Upper lobe of left lung (tissue), 6 donors: Measurements from ENCODE around the gene ADGRG3. TPM values are rescaled to one million over a fixed set of nuclear protein-coding genes. Genes with fewer than 3 reads are reported as not detected.
"Not testable (repeated sequence)": the region's sequence is repeated elsewhere in the genome, so short reads cannot be mapped to it uniquely, and the experiment has no call there.

Source experiments
- ATAC-seq, 2 donors: fragments of 200-7000 bp; cut with Tn5 transposase; one replicate each; pipeline ENCODE4 v1.9.1; 2022; ENCODE audit warnings: mild to moderate bottlenecking in 2 of 2, moderate library complexity in 2 of 2; ENCODE audit not compliant: low FRiP score in 2 of 2
- DNase-seq, 2 donors: peaks; one replicate each; pipeline ENCODE4 v3.0.0-alpha.2; 2019 to 2020
- H3K27ac ChIP-seq, 4 donors: fragments of 200-600 bp; sonication (generic); one replicate each; pipeline ENCODE4 v1.5.1; 2016 to 2019
- H3K27me3 ChIP-seq, 4 donors: fragments of 200-600 bp; sonication (generic); one replicate each; pipeline ENCODE4 v1.5.1; 2017 to 2019
- H3K36me3 ChIP-seq, 4 donors: fragments of 200-600 bp; sonication (generic); one replicate each; pipeline ENCODE4 v1.5.1; 2016 to 2019
- H3K4me1 ChIP-seq, 4 donors: fragments of 200-600 bp; sonication (generic); one replicate each; pipeline ENCODE4 v1.5.1; 2018 to 2019
- H3K4me3 ChIP-seq, 4 donors: fragments of 200-600 bp; sonication (generic); one replicate each; pipeline ENCODE4 v1.5.1; 2017 to 2019; ENCODE audit warnings: mild to moderate bottlenecking in 2 of 4, moderate library complexity in 1 of 4
- H3K9me3 ChIP-seq, 4 donors: fragments of 200-600 bp; sonication (generic); one replicate each; pipeline ENCODE4 v1.5.1; 2018 to 2019
- EP300 ChIP-seq, 4 donors: sonication (generic); formaldehyde crosslinking; IDR thresholded peaks; one replicate each; pipeline ENCODE4 v1.5.1; 2017; ENCODE audit warnings: antibody characterized with exemption in 4 of 4, control low read depth in 2 of 4
- POLR2A ChIP-seq, 4 donors: fragments of 450-650 bp; IDR thresholded peaks; one replicate each; pipeline ENCODE4 v1.5.1; 2016 to 2017; ENCODE audit warnings: antibody characterized with exemption in 4 of 4, mild to moderate bottlenecking in 2 of 4
- POLR2AphosphoS5 ChIP-seq, 2 donors: sonication (generic); formaldehyde crosslinking; IDR thresholded peaks; one replicate each; pipeline ENCODE4 v1.5.1; 2017; ENCODE audit warnings: antibody characterized with exemption in 2 of 2
- WGBS, 2 donors: methylation state at CpG; one replicate each; pipeline ENCODE4 v1.1.5; 2017 to 2018; 5-methylcytosine and 5-hydroxymethylcytosine counted together
- total RNA-seq, 6 donors: library from RNA; depleted of rRNA in 4 of 6; stranded (reverse); fragments of >200 nt in 4 of 6; gene quantifications; one replicate each; pipeline versions ENCODE4 v1.1.0 to v1.2.1, GENCODE V29; 2016 to 2021
- TF ChIP-seq, protein P1 (sequence below), 6 experiments: fragments of 450-650 bp in 4 of 6; fragments of 200-600 bp in 2 of 6; sonication (generic) in 2 of 6; IDR thresholded peaks; one replicate each; pipeline ENCODE4 v1.5.1; 2016 to 2019; ENCODE audit warnings: antibody characterized with exemption in 6 of 6
- donor health status: DM: no; HTN: no; CAD: no; lungs with moderate emphysema.
- donor health status: DM: no; HTN: yes; CAD: no; lungs with severe emphysema.

The ADGRG3 gene
- total RNA-seq, 6 donors from 2014 or later: 3.1 to 17.2 (median 8.4) TPM

DNA sequence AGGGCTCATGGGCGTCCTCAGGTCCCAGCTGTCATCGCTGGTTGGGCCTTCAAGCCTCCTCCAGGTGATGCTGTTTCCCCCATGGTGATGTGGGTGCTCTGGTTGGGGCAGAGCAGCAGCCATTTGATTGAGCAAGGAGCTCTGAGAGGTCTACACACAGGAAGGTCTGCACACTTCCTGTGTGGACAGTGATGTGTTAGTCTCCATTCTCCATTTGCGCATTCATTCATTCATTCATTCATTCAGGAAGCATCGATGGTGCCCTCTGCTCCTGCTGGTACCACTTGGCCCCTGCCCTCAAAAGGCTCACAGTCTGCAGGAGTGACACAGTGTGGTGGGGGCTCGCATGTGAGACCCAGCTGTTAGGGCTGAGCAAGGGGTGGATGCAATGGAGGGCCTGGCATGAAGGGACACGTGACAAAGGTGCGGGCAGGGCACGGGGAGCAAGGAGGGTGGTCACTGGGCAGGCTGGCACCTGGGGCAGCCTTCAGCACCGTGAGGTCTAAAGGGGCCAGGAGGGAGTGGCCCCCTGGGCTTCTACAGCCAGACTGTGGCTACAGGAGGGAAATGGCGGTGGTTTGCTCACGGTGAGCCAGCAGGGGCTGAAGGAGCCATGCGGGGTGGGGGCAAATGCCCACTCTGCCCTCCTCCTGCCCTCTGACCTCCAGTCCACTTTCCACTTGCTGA, 1.5 kb downstream of the ADGRG3 start:
- Histone ChIP-seq H3K27ac (peak overlapping the region in 3 of 4 donors; percentile 54 to 88 (median 86)), H3K36me3 (peaks cover 0 to 5% (median 0%) of the 10 kb centered on the region in 4 donors), H3K27me3 (no peaks in the 10 kb centered on the region), H3K9me3 (no peaks in the 10 kb centered on the region), H3K4me3 (peak overlapping the region in 2 of 4 donors; percentile 4 to 27), H3K4me1 (peaks cover 0 to 9% (median 3%) of the 10 kb centered on the region in 4 donors)
- no peak for TF ChIP-seq POLR2A (IDR thresholded peaks at IDR 0.05)
- no peak for TF ChIP-seq POLR2AphosphoS5 (IDR thresholded peaks at IDR 0.05)
- TF ChIP-seq EP300 (IDR thresholded peaks at IDR 0.05): no peak
- TF ChIP-seq, protein P1, sequence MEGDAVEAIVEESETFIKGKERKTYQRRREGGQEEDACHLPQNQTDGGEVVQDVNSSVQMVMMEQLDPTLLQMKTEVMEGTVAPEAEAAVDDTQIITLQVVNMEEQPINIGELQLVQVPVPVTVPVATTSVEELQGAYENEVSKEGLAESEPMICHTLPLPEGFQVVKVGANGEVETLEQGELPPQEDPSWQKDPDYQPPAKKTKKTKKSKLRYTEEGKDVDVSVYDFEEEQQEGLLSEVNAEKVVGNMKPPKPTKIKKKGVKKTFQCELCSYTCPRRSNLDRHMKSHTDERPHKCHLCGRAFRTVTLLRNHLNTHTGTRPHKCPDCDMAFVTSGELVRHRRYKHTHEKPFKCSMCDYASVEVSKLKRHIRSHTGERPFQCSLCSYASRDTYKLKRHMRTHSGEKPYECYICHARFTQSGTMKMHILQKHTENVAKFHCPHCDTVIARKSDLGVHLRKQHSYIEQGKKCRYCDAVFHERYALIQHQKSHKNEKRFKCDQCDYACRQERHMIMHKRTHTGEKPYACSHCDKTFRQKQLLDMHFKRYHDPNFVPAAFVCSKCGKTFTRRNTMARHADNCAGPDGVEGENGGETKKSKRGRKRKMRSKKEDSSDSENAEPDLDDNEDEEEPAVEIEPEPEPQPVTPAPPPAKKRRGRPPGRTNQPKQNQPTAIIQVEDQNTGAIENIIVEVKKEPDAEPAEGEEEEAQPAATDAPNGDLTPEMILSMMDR (IDR thresholded peaks at IDR 0.05): no peak
- ATAC-seq: no peak
- DNase-seq: no peak
- WGBS, 2 donors: 85 to 88% methylated on average over 9 to 12 of the region's 12 CpGs

DNA sequence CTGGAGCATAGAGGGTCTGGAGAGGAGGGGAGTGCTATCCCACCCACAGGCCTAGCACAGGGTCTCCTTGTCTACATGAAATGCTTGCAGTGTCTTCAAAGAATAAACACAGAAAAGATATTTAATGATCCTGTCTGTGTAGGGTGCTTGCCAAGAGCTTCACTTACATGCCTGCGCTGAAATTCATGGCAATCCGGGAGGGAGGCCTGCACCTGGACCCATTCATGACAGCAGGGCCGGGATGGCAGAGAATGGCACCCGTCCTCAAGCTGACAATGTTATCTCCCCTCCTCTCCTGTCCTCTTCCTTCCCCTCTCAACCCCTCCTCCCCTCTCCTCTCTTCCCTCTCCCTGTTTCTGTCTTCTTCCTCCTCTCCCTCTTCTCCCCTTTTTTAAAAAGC, 2.1 kb downstream of the ADGRG3 start:
- peaks cover 0 to 9% (median 3%) of the 10 kb centered on the region in 4 donors for H3K4me1 ChIP-seq
- H3K9me3 ChIP-seq: no peaks in the 10 kb centered on the region
- no peaks in the 10 kb centered on the region for H3K27me3 ChIP-seq
- ATAC-seq (no peak), DNase-seq (no peak)
- WGBS, 2 donors: 39 to 49% methylated on average over 4 of the region's 4 CpGs
- H3K36me3 ChIP-seq: no peaks in the 10 kb centered on the region
- H3K27ac ChIP-seq: peak overlapping the region in 1 of 4 donors; percentile 86
- TF ChIP-seq POLR2AphosphoS5 (IDR thresholded peaks at IDR 0.05) (no peak), POLR2A (IDR thresholded peaks at IDR 0.05) (no peak), EP300 (IDR thresholded peaks at IDR 0.05) (no peak)
- TF ChIP-seq, protein P1 (IDR thresholded peaks at IDR 0.05): no peak
- peak overlapping the region in 2 of 4 donors; percentile 4 to 27 for H3K4me3 ChIP-seq

DNA sequence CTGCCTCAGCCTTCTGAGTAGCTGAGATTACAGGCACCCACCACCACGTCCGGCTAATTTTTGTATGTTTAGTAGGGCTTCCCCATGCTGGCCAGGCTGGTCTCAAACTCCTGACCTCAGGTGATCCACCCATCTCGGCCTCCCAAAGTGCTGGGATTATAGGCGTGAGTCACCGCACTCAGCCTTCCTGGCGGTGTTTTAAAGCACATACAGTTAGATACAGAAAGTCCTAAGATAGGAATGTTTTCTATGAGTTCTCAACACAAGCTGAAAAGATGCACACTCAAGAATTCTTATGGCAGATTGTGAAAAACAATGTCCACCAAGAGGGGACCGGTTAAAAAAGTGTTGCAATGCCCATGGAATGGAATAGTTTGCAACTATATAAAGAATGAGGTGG, 3.3 kb downstream of the ADGRG3 start:
- not testable (repeated sequence) for H3K27ac ChIP-seq, H3K4me1 ChIP-seq, H3K27me3 ChIP-seq, H3K36me3 ChIP-seq, DNase-seq, ATAC-seq, H3K4me3 ChIP-seq, H3K9me3 ChIP-seq
- 76 to 93% methylated on average over 7 of the region's 7 CpGs for WGBS, 2 donors

DNA sequence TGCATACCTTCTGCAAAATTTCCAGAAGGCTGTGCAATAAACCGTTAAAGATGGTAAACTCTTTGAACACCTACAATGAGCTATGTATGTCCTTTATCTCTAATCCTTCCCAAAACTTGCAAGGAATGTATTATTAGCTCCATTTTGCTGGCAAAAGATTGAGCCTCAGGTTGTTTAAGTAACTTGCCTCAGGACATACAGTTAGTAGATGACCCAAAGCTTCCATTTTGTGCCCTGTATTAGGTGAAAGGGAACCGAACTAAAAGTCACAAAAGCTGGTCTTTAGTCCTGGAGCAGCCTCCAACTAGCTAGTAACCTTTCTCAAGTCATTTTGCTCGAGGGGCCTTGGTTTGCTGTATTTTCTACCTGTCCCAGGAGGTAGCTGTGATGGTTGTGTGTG, 4.3 kb downstream of the ADGRG3 start:
- H3K36me3 ChIP-seq: no peaks in the 10 kb centered on the region
- WGBS, 2 donors: 67 to 85% methylated on average over 3 of the region's 3 CpGs

DNA sequence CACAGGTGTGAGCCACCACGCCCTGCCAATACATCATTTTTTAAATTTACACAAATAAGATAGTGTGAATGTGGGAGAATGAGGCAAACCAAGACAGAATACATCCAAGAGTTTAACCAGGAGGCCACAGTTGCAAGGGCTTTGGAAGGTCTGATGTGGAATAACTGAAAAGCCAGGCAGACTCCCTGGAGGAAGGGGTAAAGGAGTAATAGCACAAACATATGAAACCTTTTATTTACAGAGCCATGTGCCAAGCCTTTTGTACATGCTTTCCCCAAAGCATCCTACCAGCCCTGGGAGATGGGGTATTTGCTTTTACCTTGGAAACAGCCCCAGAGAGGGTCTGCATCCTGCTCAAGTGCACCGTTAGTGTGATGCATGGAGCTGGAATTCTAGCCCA, 4.7 kb downstream of the ADGRG3 start:
- no peak for ATAC-seq
- peaks cover 0 to 9% (median 1%) of the 10 kb centered on the region in 4 donors for H3K4me1 ChIP-seq
- 94 to 100% methylated on average over 2 of the region's 2 CpGs for WGBS, 2 donors

More for the DNA sequence above, 4.3 kb downstream of the ADGRG3 start:
- DNase-seq (no peak), ATAC-seq (no peak)
- TF ChIP-seq POLR2A (IDR thresholded peaks at IDR 0.05): no peak
- TF ChIP-seq EP300 (IDR thresholded peaks at IDR 0.05): no peak
- TF ChIP-seq POLR2AphosphoS5 (IDR thresholded peaks at IDR 0.05): no peak
- TF ChIP-seq, protein P1 (IDR thresholded peaks at IDR 0.05): no peak
- Histone ChIP-seq H3K27ac (no peak overlapping the region), H3K4me1 (peaks cover 0 to 9% (median 3%) of the 10 kb centered on the region in 4 donors), H3K9me3 (no peaks in the 10 kb centered on the region), H3K27me3 (no peaks in the 10 kb centered on the region), H3K4me3 (no peak overlapping the region)

More for the DNA sequence above, 4.7 kb downstream of the ADGRG3 start:
- Histone ChIP-seq H3K36me3 (no peaks in the 10 kb centered on the region), H3K9me3 (no peaks in the 10 kb centered on the region), H3K27ac (no peak overlapping the region), H3K27me3 (no peaks in the 10 kb centered on the region), H3K4me3 (no peak overlapping the region)
- DNase-seq: no peak
- TF ChIP-seq POLR2AphosphoS5 (IDR thresholded peaks at IDR 0.05) (no peak), EP300 (IDR thresholded peaks at IDR 0.05) (no peak), POLR2A (IDR thresholded peaks at IDR 0.05) (no peak)
- TF ChIP-seq, protein P1 (IDR thresholded peaks at IDR 0.05): no peak
